ENCODE measurements around the gene GRIA1.
"Not testable (repeated sequence)": the region's sequence is repeated elsewhere in the genome, so short reads cannot be mapped to it uniquely, and the experiment has no call there.

GRIA1 gene

GRCh38 chr5:153835891-153836515, 345.5 kb downstream of the GRIA1 start:
- no peak for DNase-seq (ENCODE audit: low spot score)

- DNase-seq (ENCODE audit: low spot score) = not testable (repeated sequence)
Measured at GRCh38 chr5:153849303-153850113, 359.0 kb downstream of the GRIA1 start.

- DNase-seq (ENCODE audit: low spot score) = no peak
Measured at GRCh38 chr5:153860195-153860886, 369.9 kb downstream of the GRIA1 start.

- DNase-seq (ENCODE audit: low spot score) = not testable (repeated sequence)
Measured at GRCh38 chr5:153862906-153863305, 372.4 kb downstream of the GRIA1 start.

Measured in RKO (cell line).